RWPE2 (cell line): ENCODE data around the gene IQCH.

ENCODE experiments used
- ATAC-seq: fragments of 200-7000 bp; cut with Tn5 transposase; 3 replicates; pipeline ENCODE4 v1.9.1; 2021; ENCODE audit warnings: low read depth
- DNase-seq: peaks from one replicate; pipeline ENCODE4 v3.0.0-alpha.2; 2020; ENCODE audit warnings: low spot score
- H3K27ac ChIP-seq: fragments of 450-650 bp; 2 replicates; pipeline ENCODE4 v1.5.1; 2017; ENCODE audit warnings: mild to moderate bottlenecking; ENCODE audit not compliant: poor library complexity, severe bottlenecking
- H3K27me3 ChIP-seq: fragments of 250-450 bp; sonication (Bioruptor Pico); 2 replicates; pipeline ENCODE4 v1.5.1; 2021; ENCODE audit warnings: mild to moderate bottlenecking, moderate library complexity; ENCODE audit not compliant: insufficient read depth, poor library complexity, severe bottlenecking
- H3K36me3 ChIP-seq: fragments of 250-450 bp; sonication (Bioruptor Pico); 2 replicates; pipeline ENCODE4 v1.5.1; 2020; ENCODE audit warnings: low read depth, mild to moderate bottlenecking, moderate library complexity
- H3K4me1 ChIP-seq: fragments of 250-450 bp; sonication (Bioruptor Pico); 2 replicates; pipeline ENCODE4 v1.5.1; 2021; ENCODE audit warnings: mild to moderate bottlenecking, moderate library complexity; ENCODE audit not compliant: insufficient read depth, poor library complexity, severe bottlenecking
- H3K4me3 ChIP-seq: fragments of 250-450 bp; sonication (Bioruptor Pico); 2 replicates; pipeline ENCODE4 v1.5.1; 2021; ENCODE audit warnings: mild to moderate bottlenecking, moderate library complexity; ENCODE audit not compliant: severe bottlenecking
- H3K9me3 ChIP-seq: fragments of 250-450 bp; sonication (Bioruptor Pico); 2 replicates; pipeline ENCODE4 v1.5.1; 2021; ENCODE audit warnings: mild to moderate bottlenecking, moderate library complexity; ENCODE audit not compliant: severe bottlenecking
- TF ChIP-seq, protein P1 (sequence below): fragments of 450-650 bp; IDR thresholded peaks from one replicate; pipeline ENCODE4 v1.5.1; 2017; ENCODE audit warnings: mild to moderate bottlenecking, moderate library complexity; ENCODE audit not compliant: poor library complexity, severe bottlenecking

The IQCH gene

DNA sequence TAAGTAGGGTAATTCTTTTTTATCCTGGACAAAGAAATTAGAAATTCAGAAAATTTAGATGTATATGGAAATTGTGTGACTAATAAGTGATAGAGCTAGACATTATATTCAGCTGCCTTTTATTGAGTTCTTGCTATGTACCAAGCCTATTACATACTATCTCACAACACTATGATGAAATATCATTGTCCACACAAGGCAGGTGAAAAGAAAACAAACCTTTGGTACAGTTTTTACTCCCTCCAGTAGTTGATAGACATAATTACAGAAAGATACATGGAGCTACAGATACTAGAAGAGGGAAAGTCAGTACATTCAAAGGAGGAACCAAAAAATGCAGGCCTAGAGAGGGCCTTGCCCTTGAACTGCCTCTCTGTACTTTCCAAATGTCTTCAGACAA, 4.8 kb downstream of the IQCH start:
- Histone ChIP-seq H3K27ac (no peak overlapping the region), H3K9me3 (no peaks in the 10 kb centered on the region), H3K36me3 (no peaks in the 10 kb centered on the region), H3K4me1 (no peaks in the 10 kb centered on the region), H3K27me3 (no peaks in the 10 kb centered on the region), H3K4me3 (no peak overlapping the region)
- ATAC-seq, result no peak
- TF ChIP-seq, protein P1, sequence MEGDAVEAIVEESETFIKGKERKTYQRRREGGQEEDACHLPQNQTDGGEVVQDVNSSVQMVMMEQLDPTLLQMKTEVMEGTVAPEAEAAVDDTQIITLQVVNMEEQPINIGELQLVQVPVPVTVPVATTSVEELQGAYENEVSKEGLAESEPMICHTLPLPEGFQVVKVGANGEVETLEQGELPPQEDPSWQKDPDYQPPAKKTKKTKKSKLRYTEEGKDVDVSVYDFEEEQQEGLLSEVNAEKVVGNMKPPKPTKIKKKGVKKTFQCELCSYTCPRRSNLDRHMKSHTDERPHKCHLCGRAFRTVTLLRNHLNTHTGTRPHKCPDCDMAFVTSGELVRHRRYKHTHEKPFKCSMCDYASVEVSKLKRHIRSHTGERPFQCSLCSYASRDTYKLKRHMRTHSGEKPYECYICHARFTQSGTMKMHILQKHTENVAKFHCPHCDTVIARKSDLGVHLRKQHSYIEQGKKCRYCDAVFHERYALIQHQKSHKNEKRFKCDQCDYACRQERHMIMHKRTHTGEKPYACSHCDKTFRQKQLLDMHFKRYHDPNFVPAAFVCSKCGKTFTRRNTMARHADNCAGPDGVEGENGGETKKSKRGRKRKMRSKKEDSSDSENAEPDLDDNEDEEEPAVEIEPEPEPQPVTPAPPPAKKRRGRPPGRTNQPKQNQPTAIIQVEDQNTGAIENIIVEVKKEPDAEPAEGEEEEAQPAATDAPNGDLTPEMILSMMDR, result no peak
- DNase-seq, result no peak

DNA sequence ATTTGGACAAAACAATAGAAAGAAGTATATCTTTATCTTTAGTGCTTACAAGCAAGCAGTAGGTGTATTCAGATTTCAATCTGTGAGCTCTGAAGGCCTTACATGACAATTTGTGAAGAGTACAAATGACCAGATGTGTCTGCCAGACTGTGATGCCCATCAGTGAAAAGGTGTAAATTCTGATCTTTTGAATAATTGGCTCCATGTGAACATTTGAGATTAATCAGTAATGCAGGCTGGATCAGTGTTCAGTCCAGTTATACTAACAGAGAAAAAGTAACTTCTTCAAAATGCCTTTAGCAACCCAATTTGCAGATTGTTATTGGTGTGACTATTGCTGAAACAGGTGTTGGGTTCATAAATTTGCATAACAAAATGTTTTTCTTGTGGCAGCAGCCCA, 5.2 kb downstream of the IQCH start:
- no peak overlapping the region for H3K27ac ChIP-seq
- H3K27me3 ChIP-seq, result no peaks in the 10 kb centered on the region
- TF ChIP-seq, protein P1, result no peak
- no peaks in the 10 kb centered on the region for H3K9me3 ChIP-seq
- ATAC-seq (no peak), DNase-seq (no peak)
- H3K4me1 ChIP-seq, result no peaks in the 10 kb centered on the region
- H3K36me3 ChIP-seq, result no peaks in the 10 kb centered on the region
- no peak overlapping the region for H3K4me3 ChIP-seq

DNA sequence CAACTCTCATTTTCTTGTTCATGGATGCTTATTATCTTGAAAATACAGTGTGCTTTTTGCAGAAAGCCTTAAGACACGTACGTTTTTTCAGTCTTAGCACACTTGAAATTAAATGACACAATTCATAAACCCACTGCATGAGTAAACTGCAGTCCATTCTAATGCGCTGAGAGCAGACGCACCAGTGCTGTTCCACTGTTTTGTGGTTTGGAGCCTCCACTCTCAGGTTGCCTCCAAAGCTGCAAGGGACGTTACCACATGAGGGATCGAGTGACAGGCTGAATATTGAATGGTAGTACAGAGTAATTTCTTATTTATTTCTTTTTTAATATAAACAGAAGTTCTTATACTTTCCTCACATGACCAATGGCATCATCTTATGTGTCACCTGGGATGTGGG, 12.3 kb downstream of the IQCH start:
- TF ChIP-seq, protein P1, result no peak
- no peak for ATAC-seq
- Histone ChIP-seq H3K9me3 (no peaks in the 10 kb centered on the region), H3K4me1 (no peaks in the 10 kb centered on the region), H3K4me3 (no peak overlapping the region), H3K27ac (no peak overlapping the region), H3K36me3 (no peaks in the 10 kb centered on the region), H3K27me3 (no peaks in the 10 kb centered on the region)
- no peak for DNase-seq

DNA sequence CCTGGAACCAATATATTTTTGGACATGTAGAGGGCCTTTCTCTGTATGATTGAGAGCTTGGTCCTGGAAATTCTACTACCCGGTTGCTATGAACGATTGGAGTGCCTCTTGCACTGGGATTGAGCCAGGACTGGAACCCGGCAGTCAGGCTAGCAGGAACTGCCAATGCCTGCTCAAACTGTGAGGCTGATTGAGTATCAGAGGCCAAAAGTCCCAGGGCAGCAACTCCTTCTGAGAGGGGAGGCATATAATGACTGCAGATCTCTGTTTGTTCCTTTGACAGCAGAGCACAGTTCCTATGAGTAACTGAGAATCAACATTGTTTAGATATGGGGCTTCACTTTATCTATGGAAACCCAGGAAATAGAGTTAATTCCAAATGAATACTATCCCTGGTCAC, 12.9 kb downstream of the IQCH start:
- H3K27me3 ChIP-seq, result no peaks in the 10 kb centered on the region
- DNase-seq (no peak), ATAC-seq (no peak)
- H3K36me3 ChIP-seq, result no peaks in the 10 kb centered on the region
- H3K4me1 ChIP-seq, result no peaks in the 10 kb centered on the region
- no peak overlapping the region for H3K4me3 ChIP-seq
- H3K9me3 ChIP-seq, result no peaks in the 10 kb centered on the region
- TF ChIP-seq, protein P1, result no peak
- no peak overlapping the region for H3K27ac ChIP-seq

DNA sequence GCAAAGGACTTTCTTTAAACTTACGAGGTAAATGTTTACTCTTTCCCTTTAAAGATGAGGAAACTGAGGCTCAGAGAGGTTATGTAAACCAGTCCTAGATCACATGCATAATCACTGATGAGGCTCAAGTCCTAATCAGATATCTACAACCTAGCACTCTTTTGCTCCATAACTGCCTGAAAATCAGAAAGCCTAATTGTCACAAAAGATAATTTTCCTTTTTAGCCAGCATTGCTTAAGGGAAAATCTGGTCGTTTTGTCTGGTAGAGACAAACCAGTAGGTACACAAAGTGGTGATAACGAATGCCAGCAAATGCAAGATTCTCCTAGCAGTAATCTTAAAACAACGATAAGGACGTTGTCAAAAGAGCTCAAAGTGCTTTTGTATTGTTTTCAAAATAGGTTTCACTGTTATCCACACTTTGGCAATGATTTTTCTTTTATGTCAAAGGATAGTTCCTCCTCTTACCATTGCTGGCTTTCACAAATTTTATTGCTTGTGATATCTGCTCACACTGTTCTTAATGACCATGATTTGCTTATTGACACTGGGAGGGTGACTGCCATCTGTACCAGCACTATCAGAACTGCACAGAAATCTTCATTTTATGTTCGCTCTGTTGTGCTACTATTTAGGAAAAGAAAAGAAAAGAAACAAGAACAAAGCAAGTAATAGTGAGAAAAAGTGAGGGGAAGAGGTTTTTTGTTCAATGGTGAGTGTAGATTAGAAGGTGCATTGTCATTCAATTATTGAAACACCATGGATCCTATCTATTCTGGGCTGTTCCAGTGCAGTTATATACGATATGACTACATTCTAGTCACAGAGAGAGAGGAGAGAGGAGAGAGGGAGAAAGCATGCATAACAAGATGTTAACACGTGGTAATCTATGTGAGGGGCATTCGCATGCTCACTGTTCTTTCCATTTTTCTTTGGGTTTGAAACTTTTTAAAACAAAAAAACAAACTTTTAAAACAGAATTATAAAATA, 13.7 kb downstream of the IQCH start:
- no peak overlapping the region for H3K4me3 ChIP-seq
- ATAC-seq (no peak), DNase-seq (no peak)
- no peaks in the 10 kb centered on the region for H3K27me3 ChIP-seq
- no peak overlapping the region for H3K27ac ChIP-seq
- no peaks in the 10 kb centered on the region for H3K36me3 ChIP-seq
- no peaks in the 10 kb centered on the region for H3K9me3 ChIP-seq
- no peaks in the 10 kb centered on the region for H3K4me1 ChIP-seq
- TF ChIP-seq, protein P1, result no peak
